ENCODE results near the gene PAX2. TPM values are rescaled to one million over a fixed set of nuclear protein-coding genes. Genes with fewer than 3 reads are reported as not detected.

PAX2 gene
- total RNA-seq, 5 donors from 2014 or later (not counting 1 experiment from before 2014, with no cell fraction given), result not detected

DNA sequence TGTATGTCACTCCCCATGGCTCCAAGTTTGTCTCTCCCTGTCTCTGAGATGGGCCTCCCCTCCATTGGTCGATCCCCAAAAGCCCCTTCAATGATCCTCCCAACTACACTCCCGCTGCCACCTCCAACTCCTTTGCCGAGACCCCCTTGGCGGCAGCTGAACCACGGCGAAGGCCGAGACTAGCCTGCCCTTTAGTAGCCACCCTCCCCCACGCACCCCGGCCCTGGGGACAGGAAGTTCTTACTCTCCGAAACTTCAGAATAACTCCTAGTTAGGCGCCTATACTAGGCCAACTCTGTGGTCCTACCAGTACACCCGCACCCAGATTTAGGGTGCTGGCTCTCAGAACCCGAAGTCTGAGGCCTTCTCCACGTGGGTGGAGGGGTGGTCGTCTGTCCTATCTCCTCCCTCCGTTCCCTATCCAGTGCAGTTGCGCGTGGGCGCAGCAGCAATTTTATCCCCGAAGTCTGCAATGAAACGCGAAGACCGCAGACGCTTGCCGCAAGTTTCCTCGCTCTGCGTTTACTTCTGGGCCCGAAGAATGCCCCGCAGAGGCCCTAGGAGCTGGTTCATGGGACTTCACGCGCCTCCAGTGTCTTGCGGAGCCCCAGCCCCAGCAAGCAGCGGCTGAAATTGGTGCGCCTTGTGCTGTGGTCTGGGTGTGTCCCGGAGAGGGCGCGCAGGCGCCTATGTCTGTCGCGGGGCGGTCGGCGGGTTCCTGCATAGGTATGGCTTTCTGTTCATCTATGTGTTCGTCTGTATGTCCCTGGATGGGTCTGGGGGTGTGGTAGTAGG lies 84.7 kb downstream of the PAX2 start:
- no peaks in the 10 kb centered on the region for H3K36me3 ChIP-seq (ENCODE audit: control insufficient read depth in 2 of 2, extremely low read depth in 1 of 2, insufficient read depth in 1 of 2, low read length in 1 of 2)
- Mint-ChIP-seq H3K9me3 (no peaks in the 10 kb centered on the region), H3K4me3 (peak overlapping the region; percentile 63 to 89 (median 68)), H3K4me1 (peaks cover 29 to 43% (median 40%) of the 10 kb centered on the region in 3 donors), H3K27me3 (peaks cover 74 to 78% of the 10 kb centered on the region in 2 donors), H3K27ac (peak overlapping the region in 1 of 2 donors; percentile 36), H3K36me3 (no peaks in the 10 kb centered on the region)
- H3K27me3 ChIP-seq (replicated peaks in 1 of 2; ENCODE audit: control insufficient read depth in 2 of 2, extremely low read depth in 1 of 2, insufficient read depth in 2 of 2, low read length in 1 of 2), result peaks cover 18 to 78% of the 10 kb centered on the region in 2 experiments
- no peak overlapping the region for H3K27ac ChIP-seq (ENCODE audit: low read length)
- no peaks in the 10 kb centered on the region for H3K9me3 ChIP-seq
- WGBS (ENCODE audit: insufficient coverage), result 11% methylated on average over 33 of the region's 44 CpGs
- DNase-seq (peak in 1 of 35 experiments; percentile 10), ATAC-seq (replicated peaks in 1 of 4) (no peak)
- H3K4me3 ChIP-seq (ENCODE audit: control insufficient read depth in 1 of 2, extremely low read depth in 1 of 2, low read length in 1 of 2), result no peak overlapping the region
- POLR2A ChIA-PET, result no interaction called here
- H3K4me1 ChIP-seq (ENCODE audit: control insufficient read depth in 1 of 2, extremely low read depth in 1 of 2, insufficient read depth in 2 of 2, low read length in 2 of 2), result peaks cover 16 to 42% of the 10 kb centered on the region in 2 experiments
- CTCF ChIA-PET, result no interaction called here

DNA sequence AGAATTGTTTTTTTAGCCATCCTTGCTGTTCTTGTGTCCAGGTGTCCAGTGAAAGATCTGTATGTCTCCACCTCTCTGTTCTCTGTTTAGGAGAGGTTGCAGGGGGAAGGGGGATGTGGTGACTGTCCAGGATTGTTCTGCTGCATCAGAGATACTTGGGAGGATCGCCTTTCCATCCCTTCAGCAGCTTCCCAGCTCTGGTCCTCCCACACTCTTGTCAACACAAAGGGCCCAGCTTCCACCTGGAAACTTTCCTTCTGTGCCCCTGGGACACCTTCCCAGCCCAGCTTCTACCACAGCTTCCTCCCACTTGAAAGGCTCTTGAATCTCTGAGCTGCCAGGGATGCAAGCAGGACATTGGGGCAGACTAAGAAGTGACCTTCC lies 85.3 kb downstream of the PAX2 start:
- peak overlapping the region in 1 of 3 donors; percentile 89 for H3K4me3 Mint-ChIP-seq
- CTCF ChIA-PET, result no interaction called here
- no peaks in the 10 kb centered on the region for H3K36me3 Mint-ChIP-seq

DNA sequence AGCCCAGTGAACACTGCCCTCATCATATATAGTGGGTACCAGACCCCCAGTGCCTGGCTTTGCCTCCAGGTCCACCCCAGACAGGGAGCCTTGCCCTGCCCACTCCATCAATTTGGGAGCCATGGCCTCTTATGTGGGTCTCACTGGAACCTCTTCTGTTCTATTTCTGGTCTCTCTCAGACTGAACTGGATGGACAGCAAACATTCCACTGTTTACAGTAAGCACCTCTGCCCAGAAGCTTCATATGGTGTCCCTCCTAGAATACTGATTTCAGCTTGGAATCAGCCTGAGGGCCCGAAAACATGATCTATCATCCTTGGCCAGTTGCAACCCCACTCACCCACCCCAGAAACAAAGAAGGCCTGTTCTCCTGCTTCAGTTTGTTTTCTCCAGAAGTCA lies 86.4 kb downstream of the PAX2 start:
- no peak overlapping the region for H3K4me3 ChIP-seq (ENCODE audit: control insufficient read depth in 1 of 2, extremely low read depth in 1 of 2, low read length in 1 of 2)
- WGBS (ENCODE audit: insufficient coverage), result 82% methylated on average over 1 of the region's 1 CpG
- Mint-ChIP-seq H3K27ac (no peak overlapping the region), H3K9me3 (no peaks in the 10 kb centered on the region), H3K36me3 (no peaks in the 10 kb centered on the region), H3K4me1 (peaks cover 29 to 39% (median 34%) of the 10 kb centered on the region in 3 donors), H3K27me3 (peaks cover 65 to 68% of the 10 kb centered on the region in 2 donors), H3K4me3 (no peak overlapping the region)
- H3K27me3 ChIP-seq (replicated peaks in 1 of 2; ENCODE audit: control insufficient read depth in 2 of 2, extremely low read depth in 1 of 2, insufficient read depth in 2 of 2, low read length in 1 of 2), result peaks cover 15 to 73% of the 10 kb centered on the region in 2 experiments
- CTCF ChIA-PET, result no interaction called here
- no peak for ATAC-seq (replicated peaks in 1 of 4)
- H3K36me3 ChIP-seq (ENCODE audit: control insufficient read depth in 2 of 2, extremely low read depth in 1 of 2, insufficient read depth in 1 of 2, low read length in 1 of 2), result no peaks in the 10 kb centered on the region
- peaks cover 16 to 37% of the 10 kb centered on the region in 2 experiments for H3K4me1 ChIP-seq (ENCODE audit: control insufficient read depth in 1 of 2, extremely low read depth in 1 of 2, insufficient read depth in 2 of 2, low read length in 2 of 2)
- H3K9me3 ChIP-seq, result no peaks in the 10 kb centered on the region
- POLR2A ChIA-PET, result no interaction called here
- no peak for DNase-seq
- no peak overlapping the region for H3K27ac ChIP-seq (ENCODE audit: low read length)

More for the DNA sequence above, 85.3 kb downstream of the PAX2 start:
- H3K4me1 ChIP-seq (ENCODE audit: control insufficient read depth in 1 of 2, extremely low read depth in 1 of 2, insufficient read depth in 2 of 2, low read length in 2 of 2), result peaks cover 16 to 42% of the 10 kb centered on the region in 2 experiments
- Mint-ChIP-seq H3K27ac (no peak overlapping the region), H3K9me3 (no peaks in the 10 kb centered on the region), H3K4me1 (peaks cover 29 to 40% (median 37%) of the 10 kb centered on the region in 3 donors), H3K27me3 (peaks cover 68 to 72% of the 10 kb centered on the region in 2 donors)
- H3K36me3 ChIP-seq (ENCODE audit: control insufficient read depth in 2 of 2, extremely low read depth in 1 of 2, insufficient read depth in 1 of 2, low read length in 1 of 2), result no peaks in the 10 kb centered on the region
- no peak overlapping the region for H3K27ac ChIP-seq (ENCODE audit: low read length)
- peaks cover 15 to 76% of the 10 kb centered on the region in 2 experiments for H3K27me3 ChIP-seq (replicated peaks in 1 of 2; ENCODE audit: control insufficient read depth in 2 of 2, extremely low read depth in 1 of 2, insufficient read depth in 2 of 2, low read length in 1 of 2)
- H3K9me3 ChIP-seq, result no peaks in the 10 kb centered on the region
- POLR2A ChIA-PET, result no interaction called here
- 17% methylated on average over 1 of the region's 1 CpG for WGBS (ENCODE audit: insufficient coverage)
- DNase-seq (no peak), ATAC-seq (replicated peaks in 1 of 4) (no peak)
- H3K4me3 ChIP-seq (ENCODE audit: control insufficient read depth in 1 of 2, extremely low read depth in 1 of 2, low read length in 1 of 2), result no peak overlapping the region

DNA sequence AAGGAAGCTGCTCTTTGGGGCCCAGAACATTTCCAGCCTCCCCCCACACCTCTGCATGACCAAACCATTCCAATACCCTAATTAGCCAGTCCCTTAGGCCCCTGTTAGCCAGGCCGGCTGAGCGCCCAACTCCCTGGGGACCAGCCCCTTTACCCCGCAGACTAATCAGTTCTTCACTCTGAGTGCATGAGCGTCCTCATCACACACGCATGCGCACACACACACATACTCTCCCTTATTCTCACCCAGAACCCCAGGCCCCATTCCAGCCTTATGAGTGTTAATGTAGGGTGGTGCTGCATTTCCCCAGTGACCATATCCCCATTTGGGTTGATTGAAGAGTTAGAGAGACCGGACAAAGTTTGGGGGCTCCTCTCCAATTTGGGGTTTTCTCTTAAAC lies 90.4 kb downstream of the PAX2 start:
- Histone ChIP-seq H3K27ac (ENCODE audit: low read length) (no peak overlapping the region), H3K4me1 (ENCODE audit: control insufficient read depth in 1 of 2, extremely low read depth in 1 of 2, insufficient read depth in 2 of 2, low read length in 2 of 2) (no peaks in the 10 kb centered on the region), H3K27me3 (replicated peaks in 1 of 2; ENCODE audit: control insufficient read depth in 2 of 2, extremely low read depth in 1 of 2, insufficient read depth in 2 of 2, low read length in 1 of 2) (peaks cover 20 to 46% of the 10 kb centered on the region in 2 experiments), H3K9me3 (no peaks in the 10 kb centered on the region), H3K4me3 (ENCODE audit: control insufficient read depth in 1 of 2, extremely low read depth in 1 of 2, low read length in 1 of 2) (no peak overlapping the region), H3K36me3 (ENCODE audit: control insufficient read depth in 2 of 2, extremely low read depth in 1 of 2, insufficient read depth in 1 of 2, low read length in 1 of 2) (no peaks in the 10 kb centered on the region)
- Mint-ChIP-seq H3K9me3 (no peaks in the 10 kb centered on the region), H3K4me3 (no peak overlapping the region), H3K27ac (no peak overlapping the region), H3K4me1 (peaks cover 2 to 5% (median 4%) of the 10 kb centered on the region in 3 donors), H3K27me3 (peaks cover 37% of the 10 kb centered on the region in 2 donors), H3K36me3 (no peaks in the 10 kb centered on the region)
- CTCF ChIA-PET, result interaction anchor here in 1 of 2 donors (0.5 kb wide), 1 partner anchor 1450 kb away, joined by 3 read pairs; no protein-coding TSS in a partner anchor
- no peak for DNase-seq
- no peak for ATAC-seq (replicated peaks in 1 of 4)
- 72% methylated on average over 2 of the region's 7 CpGs for WGBS (ENCODE audit: insufficient coverage)
- POLR2A ChIA-PET, result no interaction called here

DNA sequence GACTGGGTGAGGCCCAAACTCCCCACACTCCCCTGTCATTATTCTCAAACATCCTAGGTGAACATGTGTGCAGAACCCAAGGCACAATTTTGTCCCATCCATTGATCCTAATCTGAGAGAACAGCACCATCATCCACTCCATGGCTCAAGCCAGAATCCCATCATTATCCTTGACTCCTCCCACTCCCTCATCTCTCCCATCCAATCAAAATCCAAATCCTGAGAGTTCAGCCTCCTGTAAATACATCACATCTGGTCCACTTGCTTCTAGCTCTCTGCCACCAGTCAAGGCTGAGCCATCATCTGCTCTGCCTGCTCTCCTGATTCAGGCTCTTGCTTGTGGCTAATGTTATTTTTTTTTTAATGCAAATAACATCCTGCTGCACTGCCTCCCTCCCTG lies 91.5 kb downstream of the PAX2 start:
- H3K4me3 Mint-ChIP-seq, result no peak overlapping the region
- H3K27ac Mint-ChIP-seq, result no peak overlapping the region
- ATAC-seq (replicated peaks in 1 of 4) (no peak), DNase-seq (no peak)
- ChIA-PET POLR2A (no interaction called here), CTCF (interaction anchor here in 1 of 2 donors (0.5 to 0.7 kb wide), 2 partner anchors 40 to 55 kb away, joined by 3 read pairs; no protein-coding TSS in a partner anchor)
- H3K4me1 ChIP-seq (ENCODE audit: control insufficient read depth in 1 of 2, extremely low read depth in 1 of 2, insufficient read depth in 2 of 2, low read length in 2 of 2), result no peaks in the 10 kb centered on the region
- H3K27me3 Mint-ChIP-seq, result peaks cover 28 to 30% of the 10 kb centered on the region in 2 donors
- no peaks in the 10 kb centered on the region for H3K9me3 ChIP-seq
- no peaks in the 10 kb centered on the region for H3K9me3 Mint-ChIP-seq
- no peaks in the 10 kb centered on the region for H3K36me3 Mint-ChIP-seq
- H3K27me3 ChIP-seq (replicated peaks in 1 of 2; ENCODE audit: control insufficient read depth in 2 of 2, extremely low read depth in 1 of 2, insufficient read depth in 2 of 2, low read length in 1 of 2), result peaks cover 15 to 41% of the 10 kb centered on the region in 2 experiments
- no peak overlapping the region for H3K27ac ChIP-seq (ENCODE audit: low read length)
- H3K4me3 ChIP-seq (ENCODE audit: control insufficient read depth in 1 of 2, extremely low read depth in 1 of 2, low read length in 1 of 2), result no peak overlapping the region
- no peaks in the 10 kb centered on the region for H3K36me3 ChIP-seq (ENCODE audit: control insufficient read depth in 2 of 2, extremely low read depth in 1 of 2, insufficient read depth in 1 of 2, low read length in 1 of 2)
- H3K4me1 Mint-ChIP-seq, result no peaks in the 10 kb centered on the region

DNA sequence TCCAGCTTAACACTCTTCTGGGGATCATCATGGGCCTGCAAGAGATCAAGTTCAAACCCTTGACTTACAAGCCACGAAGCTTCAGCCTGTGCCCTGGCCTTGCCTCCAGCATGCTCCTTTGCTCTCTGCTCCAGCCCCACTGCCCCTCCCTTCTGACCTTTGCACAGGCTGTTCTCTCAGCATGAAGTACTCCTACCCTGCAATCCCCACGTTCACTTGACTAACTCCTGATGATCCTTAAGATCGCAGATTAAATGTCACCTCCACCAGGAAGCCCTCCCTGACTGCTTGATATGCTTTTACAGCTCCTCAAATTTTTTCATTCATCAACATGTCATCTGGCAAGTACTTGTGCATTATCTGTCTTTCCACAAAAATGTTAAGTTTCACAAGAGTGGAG lies 91.9 kb downstream of the PAX2 start:
- peaks cover 25 to 26% of the 10 kb centered on the region in 2 donors for H3K27me3 Mint-ChIP-seq
- H3K9me3 ChIP-seq, result no peaks in the 10 kb centered on the region
- no peaks in the 10 kb centered on the region for H3K36me3 Mint-ChIP-seq
- peaks cover 14 to 41% of the 10 kb centered on the region in 2 experiments for H3K27me3 ChIP-seq (replicated peaks in 1 of 2; ENCODE audit: control insufficient read depth in 2 of 2, extremely low read depth in 1 of 2, insufficient read depth in 2 of 2, low read length in 1 of 2)
- H3K9me3 Mint-ChIP-seq, result no peaks in the 10 kb centered on the region
- no peaks in the 10 kb centered on the region for H3K36me3 ChIP-seq (ENCODE audit: control insufficient read depth in 2 of 2, extremely low read depth in 1 of 2, insufficient read depth in 1 of 2, low read length in 1 of 2)
- H3K4me1 Mint-ChIP-seq, result no peaks in the 10 kb centered on the region
- no peak overlapping the region for H3K27ac ChIP-seq (ENCODE audit: low read length)
- WGBS (ENCODE audit: insufficient coverage), result 53% methylated on average over 3 of the region's 3 CpGs
- DNase-seq (no peak), ATAC-seq (replicated peaks in 1 of 4) (no peak)
- H3K27ac Mint-ChIP-seq, result no peak overlapping the region
- ChIA-PET POLR2A (no interaction called here), CTCF (interaction anchor here in 1 of 2 donors (0.7 kb wide), 1 partner anchor 41 kb away, joined by 3 read pairs; no protein-coding TSS in a partner anchor)
- H3K4me1 ChIP-seq (ENCODE audit: control insufficient read depth in 1 of 2, extremely low read depth in 1 of 2, insufficient read depth in 2 of 2, low read length in 2 of 2), result no peaks in the 10 kb centered on the region
- H3K4me3 Mint-ChIP-seq, result no peak overlapping the region
- no peak overlapping the region for H3K4me3 ChIP-seq (ENCODE audit: control insufficient read depth in 1 of 2, extremely low read depth in 1 of 2, low read length in 1 of 2)
